Measurements from ENCODE around the gene GEMIN8. TPM values are rescaled to one million over a fixed set of nuclear protein-coding genes. Genes with fewer than 3 reads are reported as not detected.

GEMIN8 gene
- total and polyA plus RNA-seq, 9 donors: 10.7 to 18.7 (median 16.0) TPM

DNA sequence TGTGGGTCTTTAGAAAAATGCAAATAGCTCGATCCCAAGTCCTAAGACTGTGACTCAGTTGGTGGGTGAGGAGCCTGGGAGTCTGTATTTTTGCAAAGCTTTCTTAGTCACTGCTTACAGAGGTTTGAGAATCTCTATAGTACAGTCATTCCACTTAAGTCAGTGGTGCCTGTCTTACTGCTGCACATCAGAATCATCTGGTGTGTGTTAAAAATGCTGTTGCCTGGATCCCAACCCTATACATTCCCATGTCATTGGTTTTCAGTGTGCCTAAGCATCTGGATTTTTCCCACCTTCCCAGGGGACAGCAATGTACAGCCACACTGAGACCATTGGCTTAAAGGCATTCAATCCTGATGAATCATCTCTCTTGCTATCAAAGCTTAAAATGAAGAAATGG lies 21.0 kb upstream of the GEMIN8 start:
- peaks cover 9% of the 10 kb centered on the region for H3K27me3 ChIP-seq (ENCODE audit: control insufficient read depth, insufficient read depth, low read length)

DNA sequence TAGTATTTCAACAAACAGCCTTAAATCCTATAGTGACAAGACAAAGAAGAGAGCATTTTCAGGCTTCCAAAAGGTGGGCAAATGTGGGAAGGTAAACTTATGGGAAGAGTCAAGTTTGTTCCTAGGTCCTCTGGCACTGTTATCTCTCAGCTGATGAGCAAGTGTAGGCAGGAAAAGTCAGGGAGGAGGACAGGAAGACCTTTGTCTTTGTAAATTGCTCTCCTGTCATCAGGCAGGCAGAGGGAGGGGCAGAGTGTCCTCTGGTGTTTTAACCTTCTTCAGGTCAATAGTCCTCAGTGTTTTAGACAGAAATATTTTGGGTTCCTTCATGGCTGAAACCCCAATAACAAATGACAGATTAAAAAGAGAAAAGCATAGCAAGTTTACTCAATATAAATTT lies 13.5 kb upstream of the GEMIN8 start:
- Histone ChIP-seq H3K27ac (ENCODE audit: low read length) (no peak overlapping the region), H3K4me1 (ENCODE audit: control insufficient read depth, insufficient read depth, low read length) (no peaks in the 10 kb centered on the region), H3K9me3 (replicated peaks; ENCODE audit: control insufficient read depth, low read depth, low read length) (no peaks in the 10 kb centered on the region), H3K36me3 (ENCODE audit: control insufficient read depth, insufficient read depth, low read length) (no peaks in the 10 kb centered on the region), H3K4me3 (ENCODE audit: low read length) (no peak overlapping the region), H3K27me3 (ENCODE audit: control insufficient read depth, insufficient read depth, low read length) (peaks cover 8% of the 10 kb centered on the region)
- no peak for DNase-seq

More for the DNA sequence above, 21.0 kb upstream of the GEMIN8 start:
- no peaks in the 10 kb centered on the region for H3K36me3 ChIP-seq (ENCODE audit: control insufficient read depth, insufficient read depth, low read length)
- H3K27ac ChIP-seq (ENCODE audit: low read length): no peak overlapping the region
- no peak overlapping the region for H3K4me3 ChIP-seq (ENCODE audit: low read length)
- no peak for DNase-seq
- H3K4me1 ChIP-seq (ENCODE audit: control insufficient read depth, insufficient read depth, low read length): no peaks in the 10 kb centered on the region
- WGBS (ENCODE audit: insufficient coverage): no CpG with 5 or more reads among the region's 1 CpG
- no peaks in the 10 kb centered on the region for H3K9me3 ChIP-seq (replicated peaks; ENCODE audit: control insufficient read depth, low read depth, low read length)

DNA sequence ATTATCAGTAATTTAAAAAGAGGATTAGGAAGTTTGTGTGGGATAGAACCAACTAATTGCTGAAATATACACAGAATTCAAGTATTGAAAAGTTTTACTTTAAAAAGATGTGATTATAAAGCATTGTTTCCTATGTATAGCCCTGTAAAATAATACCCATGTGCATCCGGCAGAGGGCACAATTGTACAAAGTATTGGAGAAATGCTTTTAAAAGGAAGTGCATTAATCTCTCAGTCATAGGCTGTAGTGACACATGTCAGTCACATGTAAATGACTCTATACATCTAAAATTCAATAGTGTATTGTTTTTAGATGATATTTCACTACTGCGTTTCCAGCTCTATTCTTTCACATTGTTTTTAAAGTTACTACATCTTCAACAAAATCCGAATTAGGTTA lies 9.7 kb upstream of the GEMIN8 start:
- H3K4me3 ChIP-seq (ENCODE audit: low read length): no peak overlapping the region
- peaks cover 8% of the 10 kb centered on the region for H3K27me3 ChIP-seq (ENCODE audit: control insufficient read depth, insufficient read depth, low read length)
- H3K4me1 ChIP-seq (ENCODE audit: control insufficient read depth, insufficient read depth, low read length): no peaks in the 10 kb centered on the region
- H3K9me3 ChIP-seq (replicated peaks; ENCODE audit: control insufficient read depth, low read depth, low read length): no peaks in the 10 kb centered on the region
- no peak overlapping the region for H3K27ac ChIP-seq (ENCODE audit: low read length)
- DNase-seq: peak; percentile 59
- no CpG with 5 or more reads among the region's 3 CpGs for WGBS (ENCODE audit: insufficient coverage)
- H3K36me3 ChIP-seq (ENCODE audit: control insufficient read depth, insufficient read depth, low read length): no peaks in the 10 kb centered on the region

DNA sequence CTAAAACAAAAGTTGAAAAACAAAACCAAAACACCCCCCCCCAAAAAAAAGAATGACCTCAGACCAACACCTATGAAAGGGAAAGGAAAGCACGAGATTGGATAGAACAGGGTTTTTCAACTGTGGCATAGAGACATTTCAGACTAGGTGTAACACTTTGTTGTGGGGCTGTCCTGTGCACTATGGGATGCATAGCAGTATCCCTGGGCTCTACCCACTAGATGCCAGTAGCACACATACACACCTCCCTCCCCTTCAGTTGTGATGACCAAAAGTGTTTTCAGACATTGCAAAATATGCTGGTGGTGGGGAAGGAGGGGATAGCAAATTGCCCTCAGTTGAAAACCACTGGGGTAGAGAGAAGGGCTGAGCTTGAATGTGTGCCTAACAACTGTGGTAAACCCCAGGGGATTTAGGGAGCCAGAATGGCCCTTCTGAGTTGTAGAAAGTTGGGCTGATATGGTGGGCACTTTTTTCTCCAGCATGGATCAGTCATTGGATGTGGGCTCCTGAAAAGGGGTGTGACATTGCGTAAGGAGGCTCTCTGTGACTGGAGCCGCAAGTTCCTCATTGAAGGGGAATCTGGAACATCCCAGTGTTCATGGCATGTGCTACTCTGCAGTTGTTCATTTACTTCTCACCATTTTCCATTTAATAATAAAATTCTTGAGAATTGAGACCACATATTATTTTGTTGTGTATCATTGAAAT lies 8.8 kb upstream of the GEMIN8 start:
- peaks cover 8% of the 10 kb centered on the region for H3K27me3 ChIP-seq (ENCODE audit: control insufficient read depth, insufficient read depth, low read length)
- no peak overlapping the region for H3K27ac ChIP-seq (ENCODE audit: low read length)
- H3K4me3 ChIP-seq (ENCODE audit: low read length): no peak overlapping the region
- H3K36me3 ChIP-seq (ENCODE audit: control insufficient read depth, insufficient read depth, low read length): no peaks in the 10 kb centered on the region
- no CpG with 5 or more reads among the region's 3 CpGs for WGBS (ENCODE audit: insufficient coverage)
- H3K4me1 ChIP-seq (ENCODE audit: control insufficient read depth, insufficient read depth, low read length): no peaks in the 10 kb centered on the region
- no peaks in the 10 kb centered on the region for H3K9me3 ChIP-seq (replicated peaks; ENCODE audit: control insufficient read depth, low read depth, low read length)
- no peak for DNase-seq

DNA sequence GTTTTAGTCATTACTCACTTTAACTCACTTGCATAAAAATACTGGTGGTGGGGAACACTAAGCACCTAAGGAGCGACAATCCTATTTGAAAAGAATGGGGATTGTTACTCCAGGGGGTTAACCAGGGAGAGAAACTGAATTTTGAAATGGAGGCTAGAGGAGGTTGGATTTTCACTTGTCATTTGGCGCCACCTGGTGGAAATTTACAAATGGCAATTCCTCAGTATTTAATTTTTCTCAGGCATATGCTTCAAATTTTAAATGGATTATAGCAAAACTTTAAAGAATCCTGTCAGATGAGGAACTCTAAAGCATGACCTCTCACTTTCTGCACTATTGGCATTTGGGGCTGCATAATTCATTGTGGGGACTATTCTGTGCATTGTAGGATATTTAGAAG lies 2.7 kb upstream of the GEMIN8 start:
- no CpG with 5 or more reads among the region's 2 CpGs for WGBS (ENCODE audit: insufficient coverage)
- no peaks in the 10 kb centered on the region for H3K9me3 ChIP-seq (replicated peaks; ENCODE audit: control insufficient read depth, low read depth, low read length)
- H3K4me1 ChIP-seq (ENCODE audit: control insufficient read depth, insufficient read depth, low read length): peaks cover 3% of the 10 kb centered on the region
- H3K4me3 ChIP-seq (ENCODE audit: low read length): no peak overlapping the region
- H3K27me3 ChIP-seq (ENCODE audit: control insufficient read depth, insufficient read depth, low read length): peaks cover 21% of the 10 kb centered on the region
- H3K27ac ChIP-seq (ENCODE audit: low read length): no peak overlapping the region
- peak; percentile 77 for DNase-seq
- H3K36me3 ChIP-seq (ENCODE audit: control insufficient read depth, insufficient read depth, low read length): no peaks in the 10 kb centered on the region

DNA sequence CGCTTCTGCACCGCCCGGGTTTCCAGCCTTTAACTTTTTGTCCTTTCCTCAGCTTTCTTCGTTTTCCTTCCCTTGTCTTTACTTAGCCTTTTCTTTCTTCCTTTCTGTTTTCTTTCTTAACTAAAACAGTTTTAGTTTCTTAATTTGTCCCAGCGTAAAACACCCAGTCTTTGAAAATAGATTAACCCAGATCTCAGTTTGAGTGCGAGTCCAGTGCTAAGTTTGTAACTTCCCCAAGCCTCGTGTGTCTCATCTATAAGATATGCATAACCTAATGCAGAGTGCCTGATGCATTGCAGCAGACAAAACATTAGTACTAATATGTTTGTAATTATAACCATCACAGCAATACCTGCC lies 460 bp upstream of the GEMIN8 start:
- Histone ChIP-seq H3K36me3 (ENCODE audit: control insufficient read depth, insufficient read depth, low read length) (no peaks in the 10 kb centered on the region), H3K4me3 (ENCODE audit: low read length) (peak overlapping the region; percentile 76), H3K9me3 (replicated peaks; ENCODE audit: control insufficient read depth, low read depth, low read length) (no peaks in the 10 kb centered on the region), H3K4me1 (ENCODE audit: control insufficient read depth, insufficient read depth, low read length) (peaks cover 6% of the 10 kb centered on the region), H3K27me3 (ENCODE audit: control insufficient read depth, insufficient read depth, low read length) (peaks cover 27% of the 10 kb centered on the region), H3K27ac (ENCODE audit: low read length) (peak overlapping the region; percentile 74)
- 0% methylated on average over 4 of the region's 7 CpGs for WGBS (ENCODE audit: insufficient coverage)
- DNase-seq: peak; percentile 43

DNA sequence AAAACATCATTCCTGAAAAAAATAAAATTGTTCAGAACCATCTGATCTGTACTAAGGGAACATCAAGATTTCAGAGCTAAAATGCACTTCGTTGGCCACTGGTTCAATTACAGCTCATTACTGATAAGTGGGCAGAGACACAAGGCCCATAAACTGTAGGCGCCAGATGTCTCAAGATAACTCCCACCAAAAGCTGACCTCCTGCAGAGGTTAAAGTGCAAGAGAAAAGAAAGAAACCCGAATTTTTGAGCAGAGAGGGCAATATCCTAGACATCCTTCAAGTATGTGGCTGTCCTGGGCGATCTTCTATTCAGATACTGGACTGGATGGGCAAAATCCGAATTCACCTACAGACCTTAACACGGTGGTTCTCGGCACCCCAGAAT lies 660 bp downstream of the GEMIN8 start:
- peak overlapping the region; percentile 76 for H3K4me3 ChIP-seq (ENCODE audit: low read length)

DNA sequence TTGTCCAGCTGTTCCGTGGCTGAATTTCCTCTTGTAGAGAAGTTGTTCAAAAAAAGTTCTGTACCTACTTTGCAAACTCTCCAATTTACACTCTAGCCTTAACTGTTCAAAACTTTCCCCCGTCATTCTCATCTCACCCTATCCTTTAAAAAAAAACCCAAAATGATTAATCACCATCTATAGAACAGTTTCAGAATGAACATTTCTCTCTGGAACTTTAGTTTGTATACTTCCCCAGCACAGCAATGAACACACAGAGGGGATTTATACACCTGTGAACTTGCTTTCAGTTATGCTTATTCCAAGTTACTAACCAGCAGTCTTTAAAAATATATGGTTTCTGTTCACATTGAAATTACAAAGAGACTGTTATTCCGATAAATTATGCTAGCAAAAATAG lies 1.2 kb downstream of the GEMIN8 start:
- no peak overlapping the region for H3K27ac ChIP-seq (ENCODE audit: low read length)
- H3K27me3 ChIP-seq (ENCODE audit: control insufficient read depth, insufficient read depth, low read length): peaks cover 27% of the 10 kb centered on the region
- 56% methylated on average over 1 of the region's 3 CpGs for WGBS (ENCODE audit: insufficient coverage)
- no peak overlapping the region for H3K4me3 ChIP-seq (ENCODE audit: low read length)
- H3K4me1 ChIP-seq (ENCODE audit: control insufficient read depth, insufficient read depth, low read length): peaks cover 6% of the 10 kb centered on the region
- H3K36me3 ChIP-seq (ENCODE audit: control insufficient read depth, insufficient read depth, low read length): no peaks in the 10 kb centered on the region
- DNase-seq: no peak
- H3K9me3 ChIP-seq (replicated peaks; ENCODE audit: control insufficient read depth, low read depth, low read length): no peaks in the 10 kb centered on the region

More for the DNA sequence above, 660 bp downstream of the GEMIN8 start:
- peak; percentile 16 for DNase-seq
- Histone ChIP-seq H3K27ac (ENCODE audit: low read length) (peak overlapping the region; percentile 65), H3K4me1 (ENCODE audit: control insufficient read depth, insufficient read depth, low read length) (peaks cover 6% of the 10 kb centered on the region), H3K27me3 (ENCODE audit: control insufficient read depth, insufficient read depth, low read length) (peaks cover 27% of the 10 kb centered on the region), H3K36me3 (ENCODE audit: control insufficient read depth, insufficient read depth, low read length) (no peaks in the 10 kb centered on the region), H3K9me3 (replicated peaks; ENCODE audit: control insufficient read depth, low read depth, low read length) (no peaks in the 10 kb centered on the region)
- WGBS (ENCODE audit: insufficient coverage): 3% methylated on average over 4 of the region's 7 CpGs

DNA sequence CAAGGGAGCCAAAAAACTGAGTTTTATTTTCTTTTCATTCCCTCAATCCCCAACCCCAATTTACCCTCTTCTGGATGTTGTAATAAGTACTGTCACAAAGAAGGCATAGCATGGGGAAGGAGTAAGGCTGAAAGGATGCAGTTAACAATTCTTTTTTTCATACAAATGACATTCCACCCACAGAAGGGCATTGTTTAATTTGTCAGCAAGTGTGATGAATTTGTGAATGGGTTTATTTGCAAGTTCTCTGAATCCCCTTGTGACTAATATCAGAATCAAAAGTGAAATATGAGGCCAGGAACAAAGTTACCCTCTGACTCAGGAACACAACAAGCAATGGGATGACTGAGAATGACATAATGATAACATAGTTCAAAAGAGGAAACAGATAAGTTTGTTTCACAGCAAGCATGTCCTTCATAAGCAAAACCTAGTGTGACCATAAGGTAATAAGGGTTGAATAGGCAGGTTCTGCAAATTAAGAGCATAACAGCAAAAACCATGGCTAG lies 2.1 kb downstream of the GEMIN8 start:
- Histone ChIP-seq H3K4me1 (ENCODE audit: control insufficient read depth, insufficient read depth, low read length) (peaks cover 4% of the 10 kb centered on the region), H3K4me3 (ENCODE audit: low read length) (no peak overlapping the region), H3K9me3 (replicated peaks; ENCODE audit: control insufficient read depth, low read depth, low read length) (no peaks in the 10 kb centered on the region), H3K27me3 (ENCODE audit: control insufficient read depth, insufficient read depth, low read length) (peaks cover 23% of the 10 kb centered on the region), H3K27ac (ENCODE audit: low read length) (no peak overlapping the region), H3K36me3 (ENCODE audit: control insufficient read depth, insufficient read depth, low read length) (no peaks in the 10 kb centered on the region)
- DNase-seq: no peak

DNA sequence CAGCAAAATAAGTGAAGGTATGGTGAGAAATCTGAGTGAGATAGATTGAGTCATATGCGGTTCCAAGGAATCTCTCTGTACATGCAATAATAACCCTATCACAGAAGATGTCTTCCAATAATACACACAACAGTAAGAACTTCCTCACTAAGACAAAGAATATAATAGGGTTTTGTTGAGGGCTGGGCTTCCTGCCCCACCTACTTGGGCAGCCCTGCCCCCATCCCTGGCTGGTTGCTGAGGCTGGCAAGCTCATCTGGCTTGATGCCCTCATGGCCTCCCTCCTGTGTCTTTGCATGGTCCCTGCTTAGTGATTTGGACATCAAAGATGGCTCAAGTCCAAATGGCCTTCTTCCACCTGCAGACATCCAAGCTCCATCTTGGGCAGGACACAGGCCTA lies 2.7 kb downstream of the GEMIN8 start:
- WGBS (ENCODE audit: insufficient coverage): no CpG with 5 or more reads among the region's 1 CpG
- Histone ChIP-seq H3K4me3 (ENCODE audit: low read length) (no peak overlapping the region), H3K4me1 (ENCODE audit: control insufficient read depth, insufficient read depth, low read length) (peaks cover 3% of the 10 kb centered on the region), H3K27me3 (ENCODE audit: control insufficient read depth, insufficient read depth, low read length) (peaks cover 25% of the 10 kb centered on the region), H3K27ac (ENCODE audit: low read length) (no peak overlapping the region), H3K36me3 (ENCODE audit: control insufficient read depth, insufficient read depth, low read length) (no peaks in the 10 kb centered on the region), H3K9me3 (replicated peaks; ENCODE audit: control insufficient read depth, low read depth, low read length) (peaks cover 3% of the 10 kb centered on the region)
- no peak for DNase-seq

DNA sequence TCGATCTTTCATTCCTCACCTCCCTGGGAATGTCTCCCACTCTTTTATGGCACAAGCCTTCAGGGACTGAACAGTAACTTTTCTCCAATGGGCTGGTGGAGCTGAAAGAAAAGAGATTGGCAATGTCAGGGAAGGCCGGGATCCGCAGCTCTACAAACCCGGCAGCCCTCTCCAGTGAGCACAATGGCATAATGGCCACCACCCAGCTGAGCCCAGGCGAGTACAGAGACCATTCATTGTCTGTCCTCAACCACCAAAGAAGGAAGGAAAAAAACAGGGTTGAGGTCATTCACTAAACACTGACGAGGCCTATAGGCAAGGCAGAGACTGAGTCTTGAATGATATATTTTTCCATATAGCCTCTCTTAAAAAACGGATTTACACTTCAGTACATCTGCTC lies 3.6 kb downstream of the GEMIN8 start:
- Histone ChIP-seq H3K27me3 (ENCODE audit: control insufficient read depth, insufficient read depth, low read length) (peaks cover 20% of the 10 kb centered on the region), H3K4me3 (ENCODE audit: low read length) (no peak overlapping the region), H3K9me3 (replicated peaks; ENCODE audit: control insufficient read depth, low read depth, low read length) (peaks cover 4% of the 10 kb centered on the region), H3K27ac (ENCODE audit: low read length) (no peak overlapping the region), H3K4me1 (ENCODE audit: control insufficient read depth, insufficient read depth, low read length) (peaks cover 3% of the 10 kb centered on the region), H3K36me3 (ENCODE audit: control insufficient read depth, insufficient read depth, low read length) (no peaks in the 10 kb centered on the region)
- WGBS (ENCODE audit: insufficient coverage): 100% methylated on average over 1 of the region's 7 CpGs
- DNase-seq: no peak
